H1 (cell line): ENCODE results near the gene STAG2.

ENCODE experiments used
- FOSL1 ChIP-seq: IDR thresholded peaks from 2 replicates; pipeline ENCODE4 v1.6.1; 2011; ENCODE audit warnings: mild to moderate bottlenecking, low read depth, low read length, moderate library complexity; ENCODE audit not compliant: insufficient read depth
- POLR2A ChIP-seq, 2 experiments: IDR thresholded peaks; 1 replicate in 1 of 2; 2 replicates in 1 of 2; pipeline ENCODE4 v1.6.1; 2011; ENCODE audit warnings: low read depth in 2 of 2, low read length in 2 of 2, mild to moderate bottlenecking in 2 of 2; ENCODE audit errors: control extremely low read depth in 1 of 2
- POLR2AphosphoS5 ChIP-seq: IDR thresholded peaks from 2 replicates; pipeline ENCODE4 v1.6.1; 2011; ENCODE audit warnings: low read depth, low read length
- TEAD4 ChIP-seq: IDR thresholded peaks from 2 replicates; pipeline ENCODE4 v1.6.1; 2012; ENCODE audit warnings: low read depth, low read length, inconsistent platforms, mixed read lengths
- TF ChIP-seq, protein P1 (sequence below), 3 experiments: IDR thresholded peaks; 1 replicate in 2 of 3; 2 replicates in 1 of 3; pipeline versions ENCODE4 v1.5.1 to v1.6.1; 2011; ENCODE audit warnings: low read length in 3 of 3, mild to moderate bottlenecking in 3 of 3, inconsistent platforms in 2 of 3, low read depth in 1 of 3, moderate library complexity in 1 of 3; ENCODE audit not compliant: insufficient read depth in 1 of 3; ENCODE audit errors: control extremely low read depth in 1 of 3

DNA sequence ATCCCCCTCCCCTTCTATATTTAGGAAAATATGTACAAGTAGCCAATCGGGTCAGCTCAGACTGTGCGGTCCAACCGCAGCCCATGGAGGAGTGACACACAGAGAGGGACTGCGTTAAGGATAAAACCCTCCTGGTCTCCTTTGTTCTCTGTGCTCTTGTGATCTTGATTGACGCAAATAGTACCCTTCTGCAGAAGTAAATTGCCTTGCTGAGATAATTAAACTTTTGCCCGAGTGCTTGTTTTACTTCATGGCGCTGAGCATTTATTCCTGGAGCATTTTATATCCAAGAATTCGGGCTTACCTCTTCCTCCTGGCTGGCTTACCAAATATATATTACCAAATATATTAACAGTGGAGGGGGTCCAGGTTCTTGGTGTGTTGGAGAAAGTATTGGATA is 184.2 kb downstream of the STAG2 start:
- TF ChIP-seq POLR2A (IDR thresholded peaks at IDR 0.05; ENCODE audit: control extremely low read depth in 1 of 2, low read depth in 2 of 2, low read length in 2 of 2): no peak
- no peak for TF ChIP-seq FOSL1
- TF ChIP-seq POLR2AphosphoS5: no peak
- TF ChIP-seq, protein P1, sequence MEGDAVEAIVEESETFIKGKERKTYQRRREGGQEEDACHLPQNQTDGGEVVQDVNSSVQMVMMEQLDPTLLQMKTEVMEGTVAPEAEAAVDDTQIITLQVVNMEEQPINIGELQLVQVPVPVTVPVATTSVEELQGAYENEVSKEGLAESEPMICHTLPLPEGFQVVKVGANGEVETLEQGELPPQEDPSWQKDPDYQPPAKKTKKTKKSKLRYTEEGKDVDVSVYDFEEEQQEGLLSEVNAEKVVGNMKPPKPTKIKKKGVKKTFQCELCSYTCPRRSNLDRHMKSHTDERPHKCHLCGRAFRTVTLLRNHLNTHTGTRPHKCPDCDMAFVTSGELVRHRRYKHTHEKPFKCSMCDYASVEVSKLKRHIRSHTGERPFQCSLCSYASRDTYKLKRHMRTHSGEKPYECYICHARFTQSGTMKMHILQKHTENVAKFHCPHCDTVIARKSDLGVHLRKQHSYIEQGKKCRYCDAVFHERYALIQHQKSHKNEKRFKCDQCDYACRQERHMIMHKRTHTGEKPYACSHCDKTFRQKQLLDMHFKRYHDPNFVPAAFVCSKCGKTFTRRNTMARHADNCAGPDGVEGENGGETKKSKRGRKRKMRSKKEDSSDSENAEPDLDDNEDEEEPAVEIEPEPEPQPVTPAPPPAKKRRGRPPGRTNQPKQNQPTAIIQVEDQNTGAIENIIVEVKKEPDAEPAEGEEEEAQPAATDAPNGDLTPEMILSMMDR (IDR thresholded peaks at IDR 0.05; ENCODE audit: control extremely low read depth in 1 of 3, insufficient read depth in 1 of 3, low read depth in 1 of 3, low read length in 3 of 3): no peak
- no peak for TF ChIP-seq TEAD4
